ENCODE data around the gene TMUB2. TPM values are rescaled to one million over a fixed set of nuclear protein-coding genes. Genes with fewer than 3 reads are reported as not detected.

Gene TMUB2
- total RNA-seq, 1 donor from 2014 or later = 27.9 TPM

GRCh38 chr17:44183024-44183423, 3.7 kb upstream of the TMUB2 start:
- intact Hi-C loops (cut with DNase I) = no loop called here
- no peak for TF ChIP-seq CTCF (IDR thresholded peaks at IDR 0.05)
- H3K27me3 ChIP-seq = no peaks in the 10 kb centered on the region

DNA sequence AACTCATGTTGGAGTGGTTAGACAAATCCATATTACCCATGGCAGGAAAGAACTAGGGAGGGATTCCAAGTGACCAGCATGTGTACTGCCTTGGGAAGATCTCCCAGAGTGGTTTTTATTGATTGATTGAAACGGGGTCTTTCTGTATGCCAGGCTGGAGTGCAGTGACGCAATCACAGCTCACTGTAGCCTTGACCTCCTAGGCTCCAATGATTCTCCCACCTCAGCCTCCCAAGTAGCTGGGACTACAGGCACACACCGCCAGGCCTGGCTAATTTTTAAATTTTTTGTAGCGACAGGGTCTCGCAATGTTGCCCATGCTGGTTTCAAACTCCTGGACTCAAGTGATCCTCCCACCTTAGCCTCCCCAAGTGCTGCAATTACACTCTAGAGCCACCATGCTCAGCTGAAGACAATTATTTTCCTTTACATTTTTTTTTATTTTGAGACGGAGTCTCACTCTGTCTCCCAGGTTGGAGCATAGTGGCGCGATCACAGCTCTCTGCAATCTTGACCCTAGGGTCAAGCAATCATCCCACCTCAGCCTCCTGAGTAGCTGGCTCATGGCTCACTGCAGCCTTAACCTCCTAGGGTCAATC, 2.5 kb upstream of the TMUB2 start:
- DNase-seq (ENCODE audit: low spot score in 2 of 2) = no peak
- no peak overlapping the region for H3K27ac ChIP-seq
- H3K27me3 ChIP-seq = no peaks in the 10 kb centered on the region
- intact Hi-C loops (cut with DNase I) = no loop called here
- H3K9me3 ChIP-seq = no peaks in the 10 kb centered on the region
- peaks cover 5 to 22% of the 10 kb centered on the region in 2 donors for H3K4me1 ChIP-seq
- no peak for TF ChIP-seq CTCF (IDR thresholded peaks at IDR 0.05)
- H3K36me3 ChIP-seq = peaks cover 7 to 19% of the 10 kb centered on the region in 2 donors
- no peak overlapping the region for H3K4me3 ChIP-seq

More at GRCh38 chr17:44183024-44183423, 3.7 kb upstream of the TMUB2 start:
- Histone ChIP-seq H3K4me1 (peaks cover 2 to 17% of the 10 kb centered on the region in 2 donors), H3K36me3 (peaks cover 4 to 27% of the 10 kb centered on the region in 2 donors), H3K9me3 (no peaks in the 10 kb centered on the region), H3K4me3 (no peak overlapping the region), H3K27ac (no peak overlapping the region)
- no peak for DNase-seq (ENCODE audit: low spot score in 2 of 2)

DNA sequence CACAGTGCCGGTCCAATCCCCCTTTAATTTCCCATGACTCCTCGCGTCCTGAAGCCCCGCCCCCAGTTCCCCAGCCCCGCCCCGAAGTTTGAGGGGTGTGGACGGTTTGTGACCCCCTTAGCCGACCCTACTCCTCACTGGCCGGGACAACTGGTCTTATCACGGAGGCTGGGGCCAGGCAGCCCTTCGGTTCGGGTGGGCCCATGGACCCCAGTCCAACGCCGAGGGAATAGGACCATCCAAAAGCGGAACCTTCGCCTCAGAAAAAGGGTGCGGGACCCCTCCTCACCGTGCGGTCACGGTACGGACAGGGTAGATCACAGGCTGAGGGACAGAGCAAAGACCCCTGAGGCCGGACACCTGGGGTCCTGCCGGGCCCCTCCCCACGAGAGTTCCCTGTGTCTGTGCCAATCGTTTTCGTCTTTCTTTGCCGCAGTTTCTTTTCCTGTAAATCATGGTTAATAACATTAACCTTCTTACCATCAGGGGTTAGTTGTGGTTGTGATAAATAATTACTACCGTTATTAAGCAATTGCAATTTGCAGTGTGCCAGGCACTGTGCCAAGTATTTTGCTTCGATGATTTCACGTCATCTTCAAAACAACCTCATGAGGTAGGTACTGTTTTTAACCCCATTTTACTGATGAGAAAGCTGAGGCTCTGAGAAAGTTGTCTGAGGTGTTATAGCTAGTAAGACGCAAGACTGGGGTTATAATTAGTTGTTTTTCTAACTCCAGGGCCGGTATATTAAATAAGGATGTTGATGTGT, 543 bp downstream of the TMUB2 start:
- Histone ChIP-seq H3K4me3 (peak overlapping the region; percentile 75 to 92), H3K9me3 (no peaks in the 10 kb centered on the region), H3K36me3 (peaks cover 23 to 29% of the 10 kb centered on the region in 2 donors), H3K4me1 (peaks cover 5 to 22% of the 10 kb centered on the region in 2 donors), H3K27me3 (no peaks in the 10 kb centered on the region), H3K27ac (peak overlapping the region; percentile 96 to 97)
- intact Hi-C loops (cut with DNase I) = loop anchor here (1.0 to 5.0 kb wide), 5 partner anchors 13 to 115 kb away; partner anchors contain the start of genes G6PC3 and HDAC5
- no peak for TF ChIP-seq CTCF (IDR thresholded peaks at IDR 0.05)
- DNase-seq (ENCODE audit: low spot score in 2 of 2) = no peak

DNA sequence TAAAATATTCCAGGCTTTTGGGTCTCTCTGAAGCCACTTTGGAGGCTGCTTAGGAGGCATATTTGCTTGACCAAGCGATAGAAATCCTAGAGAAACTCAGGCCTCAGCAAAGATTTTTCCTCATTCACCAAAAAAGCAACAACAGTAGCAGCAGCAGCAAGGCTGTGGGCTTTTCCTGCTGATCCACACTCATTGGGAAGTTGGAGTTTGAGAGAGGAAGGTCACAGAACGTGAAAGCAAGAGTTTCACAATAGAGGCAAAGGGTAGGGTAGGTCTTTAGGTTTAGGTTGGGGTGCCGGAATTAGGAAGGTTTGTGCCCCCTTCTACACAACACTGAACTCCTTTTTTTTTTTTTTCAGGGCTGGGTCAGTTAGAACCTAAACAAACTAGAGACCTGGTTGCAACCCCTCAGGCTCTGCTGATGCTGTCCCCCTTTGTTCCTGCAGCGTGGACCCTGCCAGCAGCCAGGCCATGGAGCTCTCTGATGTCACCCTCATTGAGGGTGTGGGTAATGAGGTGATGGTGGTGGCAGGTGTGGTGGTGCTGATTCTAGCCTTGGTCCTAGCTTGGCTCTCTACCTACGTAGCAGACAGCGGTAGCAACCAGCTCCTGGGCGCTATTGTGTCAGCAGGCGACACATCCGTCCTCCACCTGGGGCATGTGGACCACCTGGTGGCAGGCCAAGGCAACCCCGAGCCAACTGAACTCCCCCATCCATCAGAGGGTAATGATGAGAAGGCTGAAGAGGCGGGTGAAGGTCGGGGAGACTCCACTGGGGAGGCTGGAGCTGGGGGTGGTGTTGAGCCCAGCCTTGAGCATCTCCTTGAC, 2.0 kb downstream of the TMUB2 start:
- peaks cover 31 to 33% of the 10 kb centered on the region in 2 donors for H3K36me3 ChIP-seq
- no peak for DNase-seq (ENCODE audit: low spot score in 2 of 2)
- no peak for TF ChIP-seq CTCF (IDR thresholded peaks at IDR 0.05)
- intact Hi-C loops (cut with DNase I) = loop anchor here (5.0 kb wide), 2 partner anchors 66 to 116 kb away; partner anchors contain the start of genes G6PC3 and HDAC5
- H3K4me3 ChIP-seq = peak overlapping the region in 1 of 2 donors; percentile 92
- H3K27me3 ChIP-seq = no peaks in the 10 kb centered on the region
- H3K4me1 ChIP-seq = peaks cover 5 to 24% of the 10 kb centered on the region in 2 donors
- H3K9me3 ChIP-seq = no peaks in the 10 kb centered on the region
- peak overlapping the region; percentile 96 to 97 for H3K27ac ChIP-seq

GRCh38 chr17:44190481-44190880, 3.7 kb downstream of the TMUB2 start:
- peaks cover 48 to 50% of the 10 kb centered on the region in 2 donors for H3K36me3 ChIP-seq
- TF ChIP-seq CTCF (IDR thresholded peaks at IDR 0.05) = no peak
- no peak overlapping the region for H3K27ac ChIP-seq

More at GRCh38 chr17:44190481-44190880, 3.7 kb downstream of the TMUB2 start:
- H3K4me1 ChIP-seq = peaks cover 5 to 18% of the 10 kb centered on the region in 2 donors
- DNase-seq (ENCODE audit: low spot score in 2 of 2) = no peak
- H3K27me3 ChIP-seq = no peaks in the 10 kb centered on the region
- no peak overlapping the region for H3K4me3 ChIP-seq
- H3K9me3 ChIP-seq = no peaks in the 10 kb centered on the region
- intact Hi-C loops (cut with DNase I) = no loop called here
